GM19463 (cell line): Measurements from ENCODE around the gene KRT80.

Source experiments
- ATAC-seq: cut with Tn5 transposase; IDR thresholded peaks from one replicate; pipeline ENCODE4 v1.9.1; 2021; ENCODE audit warnings: mild to moderate bottlenecking, moderate library complexity; ENCODE audit not compliant: unreplicated experiment

Gene KRT80

GRCh38 chr12:52229836-52230343 lies 38.1 kb upstream of the KRT80 start:
- no peak for ATAC-seq

- no peak for ATAC-seq
These were observed 37.1 kb upstream of the KRT80 start for GRCh38 chr12:52228931-52229330.

- no peak for ATAC-seq
These were observed 36.6 kb upstream of the KRT80 start for GRCh38 chr12:52228366-52228765.

- no peak for ATAC-seq
These were observed 35.9 kb upstream of the KRT80 start for GRCh38 chr12:52227606-52228166.

GRCh38 chr12:52226446-52226845 lies 34.6 kb upstream of the KRT80 start:
- ATAC-seq: no peak

- no peak for ATAC-seq
These were observed 33.9 kb upstream of the KRT80 start for GRCh38 chr12:52225752-52226151.

GRCh38 chr12:52224151-52224550 lies 32.3 kb upstream of the KRT80 start:
- ATAC-seq: no peak

GRCh38 chr12:52223406-52224039 lies 31.7 kb upstream of the KRT80 start:
- ATAC-seq: no peak

- no peak for ATAC-seq
These were observed 30.9 kb upstream of the KRT80 start for GRCh38 chr12:52222692-52223091.

GRCh38 chr12:52221912-52222457 lies 30.2 kb upstream of the KRT80 start:
- peak; percentile 74 for ATAC-seq

- ATAC-seq: no peak
These were observed 29.4 kb upstream of the KRT80 start for GRCh38 chr12:52221070-52221781.

- ATAC-seq: no peak
These were observed 28.7 kb upstream of the KRT80 start for GRCh38 chr12:52220477-52220876.

GRCh38 chr12:52218001-52218400 lies 26.2 kb upstream of the KRT80 start:
- ATAC-seq: no peak

GRCh38 chr12:52217223-52217622 lies 25.4 kb upstream of the KRT80 start:
- ATAC-seq: no peak

GRCh38 chr12:52216807-52217206 lies 25.0 kb upstream of the KRT80 start:
- ATAC-seq: no peak

- no peak for ATAC-seq
These were observed 24.3 kb upstream of the KRT80 start for GRCh38 chr12:52216100-52216499.

- no peak for ATAC-seq
These were observed 23.8 kb upstream of the KRT80 start for GRCh38 chr12:52215587-52216031.

GRCh38 chr12:52214421-52214802 lies 22.6 kb upstream of the KRT80 start:
- no peak for ATAC-seq

- ATAC-seq: no peak
These were observed 22.0 kb upstream of the KRT80 start for GRCh38 chr12:52213564-52214420.

- no peak for ATAC-seq
These were observed 21.1 kb upstream of the KRT80 start for GRCh38 chr12:52212701-52213563.
